ENCODE measurements around the gene NKAIN1.

DNA sequence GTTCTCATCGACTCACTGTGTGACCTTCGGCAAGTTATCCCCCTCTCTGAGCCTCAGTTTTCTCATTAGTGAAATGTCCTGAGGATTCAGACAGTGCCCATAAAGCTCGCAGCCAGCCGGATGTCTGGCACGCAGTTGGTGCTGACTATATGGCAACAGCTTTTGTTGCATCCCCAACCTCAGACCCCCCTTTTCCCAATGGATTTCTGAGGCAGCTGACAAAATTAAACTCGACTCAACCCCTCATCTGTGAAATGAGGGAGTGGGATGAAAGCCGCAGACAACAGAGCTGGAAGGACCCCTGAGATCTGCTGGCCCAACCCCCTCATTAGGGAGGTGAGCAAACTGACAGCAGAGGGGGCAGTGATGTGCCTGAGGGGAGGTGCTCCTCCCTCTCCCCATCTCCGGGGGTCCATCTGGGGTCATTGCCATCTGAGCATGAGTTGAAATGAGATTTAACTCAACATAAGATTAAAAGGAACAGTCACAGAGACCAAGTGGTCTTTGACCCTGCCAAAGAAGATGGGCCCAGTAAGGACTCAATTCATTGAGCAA lies 40.4 kb downstream of the NKAIN1 start:
- TF ChIP-seq ELF4 (IDR thresholded peaks at IDR 0.05) (no peak), HDGF (IDR thresholded peaks at IDR 0.05; ENCODE audit: borderline replicate concordance) (no peak), SUZ12 (IDR thresholded peaks at IDR 0.05) (no peak), TARDBP (IDR thresholded peaks at IDR 0.05) (no peak), FOXM1 (IDR thresholded peaks at IDR 0.05; ENCODE audit: borderline replicate concordance) (no peak), FOXK2 (IDR thresholded peaks at IDR 0.05) (no peak), L3MBTL2 (conservative IDR thresholded peaks at IDR 0.05) (no peak), ZNF384 (IDR thresholded peaks at IDR 0.05) (no peak), FOXA1 (IDR thresholded peaks at IDR 0.05) (no peak), LEF1 (IDR thresholded peaks at IDR 0.05; ENCODE audit: borderline replicate concordance) (no peak), BHLHE40 (IDR thresholded peaks at IDR 0.05; ENCODE audit: borderline replicate concordance) (no peak), SP1 (IDR thresholded peaks at IDR 0.05) (no peak)
- TF ChIP-seq, protein P1, sequence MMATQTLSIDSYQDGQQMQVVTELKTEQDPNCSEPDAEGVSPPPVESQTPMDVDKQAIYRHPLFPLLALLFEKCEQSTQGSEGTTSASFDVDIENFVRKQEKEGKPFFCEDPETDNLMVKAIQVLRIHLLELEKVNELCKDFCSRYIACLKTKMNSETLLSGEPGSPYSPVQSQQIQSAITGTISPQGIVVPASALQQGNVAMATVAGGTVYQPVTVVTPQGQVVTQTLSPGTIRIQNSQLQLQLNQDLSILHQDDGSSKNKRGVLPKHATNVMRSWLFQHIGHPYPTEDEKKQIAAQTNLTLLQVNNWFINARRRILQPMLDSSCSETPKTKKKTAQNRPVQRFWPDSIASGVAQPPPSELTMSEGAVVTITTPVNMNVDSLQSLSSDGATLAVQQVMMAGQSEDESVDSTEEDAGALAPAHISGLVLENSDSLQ (IDR thresholded peaks at IDR 0.05) = no peak

Measured in HEK293T (cell line).